Hepatocyte (in vitro differentiated cells): Measurements from ENCODE around the gene CHAF1A.

ENCODE experiments used
- EZH2phosphoT487 ChIP-seq: fragments of 200-600 bp; sonication (generic); IDR thresholded peaks from one replicate; pipeline ENCODE4 v1.6.1; 2018; ENCODE audit warnings: antibody characterized with exemption, mild to moderate bottlenecking, low read depth, moderate library complexity; ENCODE audit not compliant: unreplicated experiment, severe bottlenecking
- TF ChIP-seq, protein P1 (sequence below): fragments of 200-600 bp; sonication (generic); IDR thresholded peaks from 2 replicates; pipeline ENCODE4 v1.5.1; 2016; ENCODE audit warnings: antibody characterized with exemption, mild to moderate bottlenecking; ENCODE audit not compliant: poor library complexity

GRCh38 chr19:4391701-4392483 is 10.5 kb upstream of the CHAF1A start:
- TF ChIP-seq, protein P1, sequence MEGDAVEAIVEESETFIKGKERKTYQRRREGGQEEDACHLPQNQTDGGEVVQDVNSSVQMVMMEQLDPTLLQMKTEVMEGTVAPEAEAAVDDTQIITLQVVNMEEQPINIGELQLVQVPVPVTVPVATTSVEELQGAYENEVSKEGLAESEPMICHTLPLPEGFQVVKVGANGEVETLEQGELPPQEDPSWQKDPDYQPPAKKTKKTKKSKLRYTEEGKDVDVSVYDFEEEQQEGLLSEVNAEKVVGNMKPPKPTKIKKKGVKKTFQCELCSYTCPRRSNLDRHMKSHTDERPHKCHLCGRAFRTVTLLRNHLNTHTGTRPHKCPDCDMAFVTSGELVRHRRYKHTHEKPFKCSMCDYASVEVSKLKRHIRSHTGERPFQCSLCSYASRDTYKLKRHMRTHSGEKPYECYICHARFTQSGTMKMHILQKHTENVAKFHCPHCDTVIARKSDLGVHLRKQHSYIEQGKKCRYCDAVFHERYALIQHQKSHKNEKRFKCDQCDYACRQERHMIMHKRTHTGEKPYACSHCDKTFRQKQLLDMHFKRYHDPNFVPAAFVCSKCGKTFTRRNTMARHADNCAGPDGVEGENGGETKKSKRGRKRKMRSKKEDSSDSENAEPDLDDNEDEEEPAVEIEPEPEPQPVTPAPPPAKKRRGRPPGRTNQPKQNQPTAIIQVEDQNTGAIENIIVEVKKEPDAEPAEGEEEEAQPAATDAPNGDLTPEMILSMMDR: no peak
- TF ChIP-seq EZH2phosphoT487: no peak
